Stimulated activated CD8-positive, alpha-beta memory T cell treated with anti-CD3 and anti-CD28 coated beads, Interleukin-15, amount 100 ng/mL, for 4 hours (primary cell): ENCODE measurements around the gene NUP62.

Experiments
- DNase-seq, 2 donors: peaks; one replicate each; pipeline ENCODE4 v3.0.0-alpha.2; 2020; ENCODE audit warnings: low read depth in 2 of 2

The NUP62 gene

GRCh38 chr19:49881186-49881585, 48.1 kb downstream of the NUP62 start:
- DNase-seq: no peak

GRCh38 chr19:49880162-49880869, 49.0 kb downstream of the NUP62 start:
- no peak for DNase-seq

GRCh38 chr19:49879243-49879963, 49.9 kb downstream of the NUP62 start:
- no peak for DNase-seq

- DNase-seq: no peak
Observed at GRCh38 chr19:49878744-49879070, 50.6 kb downstream of the NUP62 start.

- peak; percentile 95 for DNase-seq
Observed at GRCh38 chr19:49877879-49878743, 51.2 kb downstream of the NUP62 start.

- peak; percentile 97 to 98 for DNase-seq
Observed at GRCh38 chr19:49877020-49877878, 52.1 kb downstream of the NUP62 start, which contains the start of the genes AKT1S1 and TBC1D17. AKT1S1 (minus strand) TSS chr19:49877355; CDS start chr19:49873295, 4,060 bp downstream. TBC1D17 (plus strand) TSS chr19:49877702; CDS start chr19:49877724, 22 bp downstream.

- peak; percentile 95 for DNase-seq
Observed at GRCh38 chr19:49876422-49877019, 52.8 kb downstream of the NUP62 start.

- DNase-seq: peak in 1 of 2 donors; percentile 44
Observed at GRCh38 chr19:49875857-49876421, 53.4 kb downstream of the NUP62 start.

GRCh38 chr19:49875177-49875576, 54.1 kb downstream of the NUP62 start:
- no peak for DNase-seq

GRCh38 chr19:49874503-49875157, 54.7 kb downstream of the NUP62 start:
- DNase-seq: no peak

- no peak for DNase-seq
Observed at GRCh38 chr19:49873834-49874233, 55.5 kb downstream of the NUP62 start.

GRCh38 chr19:49873129-49873521, 56.2 kb downstream of the NUP62 start:
- no peak for DNase-seq

- no peak for DNase-seq
Observed at GRCh38 chr19:49872245-49873128, 56.8 kb downstream of the NUP62 start.

GRCh38 chr19:49871349-49871985, 57.8 kb downstream of the NUP62 start:
- no peak for DNase-seq

- DNase-seq: no peak
Observed at GRCh38 chr19:49870309-49870901, 58.9 kb downstream of the NUP62 start.

- peak; percentile 72 to 80 for DNase-seq
Observed at GRCh38 chr19:49869484-49870308, 59.6 kb downstream of the NUP62 start.

GRCh38 chr19:49869009-49869483, 60.3 kb downstream of the NUP62 start:
- DNase-seq: peak in 1 of 2 donors; percentile 30
